GM21737 (cell line): ENCODE measurements around the gene ACTG1.
A peak's percentile ranks its signal among the peaks of the same experiment; 100 is the strongest.

Experiments
- ATAC-seq: cut with Tn5 transposase; IDR thresholded peaks from one replicate; pipeline ENCODE4 v1.9.1; 2021; ENCODE audit warnings: mild to moderate bottlenecking, moderate library complexity; ENCODE audit not compliant: unreplicated experiment

ACTG1 gene

GRCh38 chr17:81499601-81499970 is 13.0 kb downstream of the ACTG1 start:
- no peak for ATAC-seq

GRCh38 chr17:81498953-81499600 is 13.5 kb downstream of the ACTG1 start:
- ATAC-seq: no peak

GRCh38 chr17:81494626-81495377 is 17.8 kb downstream of the ACTG1 start:
- ATAC-seq: no peak

- no peak for ATAC-seq
These were observed 19.2 kb downstream of the ACTG1 start for GRCh38 chr17:81493198-81494038.

GRCh38 chr17:81492706-81493105 is 19.9 kb downstream of the ACTG1 start:
- no peak for ATAC-seq

GRCh38 chr17:81492202-81492601 is 20.4 kb downstream of the ACTG1 start:
- no peak for ATAC-seq

GRCh38 chr17:81491761-81492160 is 20.8 kb downstream of the ACTG1 start:
- ATAC-seq: no peak

- ATAC-seq: no peak
These were observed 21.4 kb downstream of the ACTG1 start for GRCh38 chr17:81491181-81491581.

- ATAC-seq: no peak
These were observed 22.3 kb downstream of the ACTG1 start for GRCh38 chr17:81489998-81490992.

- ATAC-seq: no peak
These were observed 23.3 kb downstream of the ACTG1 start for GRCh38 chr17:81489012-81489997.

GRCh38 chr17:81488276-81488860 is 24.2 kb downstream of the ACTG1 start:
- no peak for ATAC-seq

GRCh38 chr17:81487487-81488275 is 24.9 kb downstream of the ACTG1 start:
- ATAC-seq: no peak

GRCh38 chr17:81487089-81487486 is 25.5 kb downstream of the ACTG1 start:
- no peak for ATAC-seq

GRCh38 chr17:81486199-81486810 is 26.3 kb downstream of the ACTG1 start:
- ATAC-seq: no peak

- ATAC-seq: peak; percentile 50
These were observed 28.2 kb downstream of the ACTG1 start for GRCh38 chr17:81484195-81484979.

GRCh38 chr17:81483862-81484194 is 28.8 kb downstream of the ACTG1 start:
- ATAC-seq: peak; percentile 8
